HepG2 (cell line): ENCODE results near the gene SCAMP3. TPM values are rescaled to one million over a fixed set of nuclear protein-coding genes. Genes with fewer than 3 reads are reported as not detected.

Experiments
- ELF3 ChIP-seq: IDR thresholded peaks from 2 replicates; pipeline ENCODE4 v1.6.1; 2016; ENCODE audit warnings: missing genetic modification reagents, missing compliant biosample characterization
- GABPA ChIP-seq, 2 experiments: IDR thresholded peaks; 2 replicates each; pipeline ENCODE4 v1.6.1; 2011 to 2016; ENCODE audit warnings: low read depth in 2 of 2, low read length in 1 of 2, missing biosample characterization in 1 of 2, missing genetic modification characterization in 1 of 2
- JUND ChIP-seq: sonication (generic); formaldehyde crosslinking; IDR thresholded peaks from 2 replicates; pipeline ENCODE4 v1.8.0; 2022; ENCODE audit warnings: mild to moderate bottlenecking, missing genetic modification reagents
- MAFG ChIP-seq: sonication (generic); formaldehyde crosslinking; IDR thresholded peaks from 2 replicates; pipeline ENCODE4 v1.5.1; 2020; ENCODE audit warnings: mild to moderate bottlenecking, missing genetic modification reagents
- NKX3-1 ChIP-seq: sonication (generic); formaldehyde crosslinking; IDR thresholded peaks from 2 replicates; pipeline ENCODE4 v1.5.0; 2020; ENCODE audit warnings: missing genetic modification reagents
- RBM22 ChIP-seq: fragments of 200-400 bp; formaldehyde crosslinking; optimal IDR thresholded peaks from 2 replicates; pipeline ENCODE3; 2017; ENCODE audit warnings: mild to moderate bottlenecking, low read length, moderate library complexity
- SCMH1 ChIP-seq: sonication (generic); formaldehyde crosslinking; IDR thresholded peaks from 2 replicates; pipeline ENCODE4 v1.9.0; 2021; ENCODE audit warnings: missing genetic modification reagents, mild to moderate bottlenecking, borderline replicate concordance
- SPEN ChIP-seq: sonication (generic); formaldehyde crosslinking; IDR thresholded peaks from 2 replicates; pipeline ENCODE4 v1.5.1; 2020; ENCODE audit warnings: low read depth, mild to moderate bottlenecking, missing genetic modification reagents
- SRSF9 ChIP-seq: fragments of 200-400 bp; formaldehyde crosslinking; IDR thresholded peaks from 2 replicates; pipeline ENCODE4 v1.6.1; 2018; ENCODE audit warnings: borderline replicate concordance, mild to moderate bottlenecking, low read depth, low read length; ENCODE audit not compliant: insufficient read depth, poor library complexity, severe bottlenecking
- WIZ ChIP-seq: sonication (generic); formaldehyde crosslinking; IDR thresholded peaks from 2 replicates; pipeline ENCODE4 v1.5.1; 2020; ENCODE audit warnings: mild to moderate bottlenecking, missing genetic modification reagents
- ZFAT ChIP-seq: sonication (generic); formaldehyde crosslinking; conservative IDR thresholded peaks from 2 replicates; pipeline ENCODE4 v1.8.1; 2023; ENCODE audit warnings: missing genetic modification reagents, inconsistent platforms
- ZFY ChIP-seq: sonication (generic); formaldehyde crosslinking; IDR thresholded peaks from 2 replicates; pipeline ENCODE4 v1.4.0; 2020; ENCODE audit warnings: missing genetic modification reagents
- ZNF484 ChIP-seq: sonication (generic); formaldehyde crosslinking; IDR thresholded peaks from 2 replicates; pipeline ENCODE4 v1.5.1; 2020; ENCODE audit warnings: mild to moderate bottlenecking, low read depth, missing genetic modification reagents, borderline replicate concordance
- ZSCAN22 ChIP-seq: sonication (generic); formaldehyde crosslinking; IDR thresholded peaks from 2 replicates; pipeline ENCODE4 v1.4.0; 2020; ENCODE audit warnings: mild to moderate bottlenecking, missing genetic modification reagents
- ZSCAN31 ChIP-seq: sonication (generic); formaldehyde crosslinking; IDR thresholded peaks from 2 replicates; pipeline ENCODE4 v1.5.0; 2020; ENCODE audit warnings: low read depth, mild to moderate bottlenecking, missing genetic modification reagents
- polyA plus RNA-seq, 8 experiments: library from polyadenylated mRNA; depleted of rRNA in 3 of 8; stranded (reverse) in 7 of 8; unstranded in 1 of 8; fragments of >200 nt; fragmentation: Illumina TruSeq in 4 of 8; extraction: Trizol in 4 of 8; gene quantifications; 2 replicates each; pipeline versions ENCODE4 v1.2.1 to v1.2.3, GENCODE V29; 2011 to 2016; ENCODE audit warnings: low read depth in 4 of 8, missing spikeins in 1 of 8, mixed read lengths in 1 of 8; ENCODE audit not compliant: insufficient read depth in 1 of 8
- total RNA-seq, 5 experiments: library from RNA; depleted of rRNA; stranded (reverse); fragments of >200 nt; fragmentation: Illumina TruSeq; extraction: Trizol; gene quantifications; 2 replicates each; pipeline ENCODE4 v1.2.3, GENCODE V29; 2016; ENCODE audit warnings: low read depth in 1 of 5
- TF ChIP-seq, protein P1 (sequence below): sonication (generic); formaldehyde crosslinking; IDR thresholded peaks from 2 replicates; pipeline ENCODE4 v1.8.1; 2023; ENCODE audit warnings: mild to moderate bottlenecking, inconsistent platforms, moderate library complexity, missing genetic modification reagents, borderline replicate concordance
- TF ChIP-seq, protein P2 (sequence below): sonication (generic); formaldehyde crosslinking; IDR thresholded peaks from 2 replicates; pipeline ENCODE4 v1.5.0; 2020; ENCODE audit warnings: mild to moderate bottlenecking, missing genetic modification reagents
- TF ChIP-seq, protein P3 (sequence below): sonication (generic); IDR thresholded peaks from 2 replicates; pipeline ENCODE4 v1.6.1; 2016; ENCODE audit warnings: low read depth, borderline replicate concordance
- TF ChIP-seq, protein P4 (sequence below): sonication (generic); formaldehyde crosslinking; IDR thresholded peaks from 2 replicates; pipeline ENCODE4 v1.5.0; 2020; ENCODE audit warnings: missing genetic modification reagents, mild to moderate bottlenecking, borderline replicate concordance
- TF ChIP-seq, protein P5 (sequence below): sonication (generic); formaldehyde crosslinking; IDR thresholded peaks from 2 replicates; pipeline ENCODE4 v1.4.0; 2020; ENCODE audit warnings: missing genetic modification reagents

SCAMP3 gene
- total and polyA plus RNA-seq, 2 of the 13 experiments (the other 11 are each of a cell fraction or from before 2014, with no cell fraction given) = 46.8 to 83.3 TPM

DNA sequence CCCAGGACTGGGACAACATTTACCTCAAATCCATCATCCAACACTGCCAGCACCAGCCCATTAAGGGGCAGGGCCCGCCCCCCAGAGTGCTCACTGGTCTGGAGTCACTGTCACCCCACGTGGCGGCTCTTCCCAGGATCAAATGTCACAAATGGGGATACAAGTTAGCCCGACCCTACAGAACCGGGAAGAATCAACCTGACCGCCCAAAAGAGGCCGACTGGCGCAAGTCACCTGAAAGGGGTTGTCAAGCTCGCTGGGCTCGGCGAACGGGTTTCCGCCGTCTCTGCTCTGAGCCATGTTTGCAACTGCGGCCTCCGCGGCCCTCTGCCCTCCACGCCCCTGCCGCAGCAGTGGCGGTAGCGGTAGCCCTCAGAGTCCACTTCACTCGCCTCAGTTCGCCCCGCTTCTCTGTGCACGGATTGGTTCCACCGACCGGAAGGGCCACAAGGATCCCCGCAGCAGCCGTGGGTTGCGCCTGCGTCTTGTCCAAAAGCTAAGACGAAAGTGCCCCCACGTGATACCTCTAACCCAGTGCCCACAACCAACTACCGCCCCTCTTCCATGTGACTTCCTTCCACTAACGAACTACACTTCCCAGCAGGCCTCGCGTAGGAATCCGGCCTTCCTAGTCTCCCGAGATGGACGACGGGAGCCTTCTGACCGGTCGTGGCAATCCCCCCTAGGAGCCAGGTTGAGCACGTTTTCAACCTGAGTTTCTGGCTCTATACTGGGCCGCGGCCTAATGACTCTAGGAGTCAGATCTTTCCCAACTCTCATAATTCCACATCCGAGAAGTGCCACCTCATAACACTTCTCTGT is at the start of gene SCAMP3 (continued):
- TF ChIP-seq NKX3-1 (CRISPR knock-in tag) (no peak; the same call in 1 of the 2 replicates), RBM22 (peak; percentile 98), GABPA (IDR thresholded peaks at IDR 0.05; ENCODE audit: low read depth, low read length) (peak; percentile 69), GABPA (CRISPR knock-in tag; IDR thresholded peaks at IDR 0.05; ENCODE audit: low read depth) (peak; percentile 94), ZSCAN22 (CRISPR knock-in tag) (no peak), ELF3 (CRISPR knock-in tag) (peak; percentile 87), ZSCAN31 (CRISPR knock-in tag) (no peak; the same call in 1 of the 2 replicates), SRSF9 (no peak), SPEN (CRISPR knock-in tag) (peak; percentile 87), ZFAT (CRISPR knock-in tag) (no peak), SCMH1 (CRISPR knock-in tag) (no peak), JUND (no peak), MAFG (CRISPR knock-in tag) (no peak), ZNF484 (CRISPR knock-in tag) (no peak), WIZ (peak; percentile 80), ZFY (peak; percentile 92)
- TF ChIP-seq, protein P1, sequence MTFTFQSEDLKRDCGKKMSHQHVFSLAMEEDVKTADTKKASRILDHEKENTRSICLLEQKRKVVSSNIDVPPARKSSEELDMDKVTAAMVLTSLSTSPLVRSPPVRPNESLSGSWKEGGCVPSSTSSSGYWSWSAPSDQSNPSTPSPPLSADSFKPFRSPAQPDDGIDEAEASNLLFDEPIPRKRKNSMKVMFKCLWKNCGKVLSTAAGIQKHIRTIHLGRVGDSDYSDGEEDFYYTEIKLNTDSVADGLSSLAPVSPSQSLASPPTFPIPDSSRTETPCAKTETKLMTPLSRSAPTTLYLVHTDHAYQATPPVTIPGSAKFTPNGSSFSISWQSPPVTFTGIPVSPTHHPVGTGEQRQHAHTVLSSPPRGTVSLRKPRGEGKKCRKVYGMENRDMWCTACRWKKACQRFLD = 0 out of 2 replicates have a peak, but pooled peaks have one; percentile 65
- TF ChIP-seq, protein P2, sequence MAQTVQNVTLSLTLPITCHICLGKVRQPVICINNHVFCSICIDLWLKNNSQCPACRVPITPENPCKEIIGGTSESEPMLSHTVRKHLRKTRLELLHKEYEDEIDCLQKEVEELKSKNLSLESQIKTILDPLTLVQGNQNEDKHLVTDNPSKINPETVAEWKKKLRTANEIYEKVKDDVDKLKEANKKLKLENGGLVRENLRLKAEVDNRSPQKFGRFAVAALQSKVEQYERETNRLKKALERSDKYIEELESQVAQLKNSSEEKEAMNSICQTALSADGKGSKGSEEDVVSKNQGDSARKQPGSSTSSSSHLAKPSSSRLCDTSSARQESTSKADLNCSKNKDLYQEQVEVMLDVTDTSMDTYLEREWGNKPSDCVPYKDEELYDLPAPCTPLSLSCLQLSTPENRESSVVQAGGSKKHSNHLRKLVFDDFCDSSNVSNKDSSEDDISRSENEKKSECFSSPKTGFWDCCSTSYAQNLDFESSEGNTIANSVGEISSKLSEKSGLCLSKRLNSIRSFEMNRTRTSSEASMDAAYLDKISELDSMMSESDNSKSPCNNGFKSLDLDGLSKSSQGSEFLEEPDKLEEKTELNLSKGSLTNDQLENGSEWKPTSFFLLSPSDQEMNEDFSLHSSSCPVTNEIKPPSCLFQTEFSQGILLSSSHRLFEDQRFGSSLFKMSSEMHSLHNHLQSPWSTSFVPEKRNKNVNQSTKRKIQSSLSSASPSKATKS (CRISPR knock-in tag) = no peak
- TF ChIP-seq, protein P3, sequence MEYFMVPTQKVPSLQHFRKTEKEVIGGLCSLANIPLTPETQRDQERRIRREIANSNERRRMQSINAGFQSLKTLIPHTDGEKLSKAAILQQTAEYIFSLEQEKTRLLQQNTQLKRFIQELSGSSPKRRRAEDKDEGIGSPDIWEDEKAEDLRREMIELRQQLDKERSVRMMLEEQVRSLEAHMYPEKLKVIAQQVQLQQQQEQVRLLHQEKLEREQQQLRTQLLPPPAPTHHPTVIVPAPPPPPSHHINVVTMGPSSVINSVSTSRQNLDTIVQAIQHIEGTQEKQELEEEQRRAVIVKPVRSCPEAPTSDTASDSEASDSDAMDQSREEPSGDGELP = peak; percentile 52; the same call in 1 of the 2 replicates
- TF ChIP-seq, protein P4, sequence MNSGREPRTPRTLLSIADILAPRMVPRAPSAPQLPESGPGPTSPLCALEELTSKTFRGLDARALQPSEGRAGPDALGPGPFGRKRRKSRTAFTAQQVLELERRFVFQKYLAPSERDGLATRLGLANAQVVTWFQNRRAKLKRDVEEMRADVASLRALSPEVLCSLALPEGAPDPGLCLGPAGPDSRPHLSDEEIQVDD (CRISPR knock-in tag) = no peak
- TF ChIP-seq, protein P5, sequence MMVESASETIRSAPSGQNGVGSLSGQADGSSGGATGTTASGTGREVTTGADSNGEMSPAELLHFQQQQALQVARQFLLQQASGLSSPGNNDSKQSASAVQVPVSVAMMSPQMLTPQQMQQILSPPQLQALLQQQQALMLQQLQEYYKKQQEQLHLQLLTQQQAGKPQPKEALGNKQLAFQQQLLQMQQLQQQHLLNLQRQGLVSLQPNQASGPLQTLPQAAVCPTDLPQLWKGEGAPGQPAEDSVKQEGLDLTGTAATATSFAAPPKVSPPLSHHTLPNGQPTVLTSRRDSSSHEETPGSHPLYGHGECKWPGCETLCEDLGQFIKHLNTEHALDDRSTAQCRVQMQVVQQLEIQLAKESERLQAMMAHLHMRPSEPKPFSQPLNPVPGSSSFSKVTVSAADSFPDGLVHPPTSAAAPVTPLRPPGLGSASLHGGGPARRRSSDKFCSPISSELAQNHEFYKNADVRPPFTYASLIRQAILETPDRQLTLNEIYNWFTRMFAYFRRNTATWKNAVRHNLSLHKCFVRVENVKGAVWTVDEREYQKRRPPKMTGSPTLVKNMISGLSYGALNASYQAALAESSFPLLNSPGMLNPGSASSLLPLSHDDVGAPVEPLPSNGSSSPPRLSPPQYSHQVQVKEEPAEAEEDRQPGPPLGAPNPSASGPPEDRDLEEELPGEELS (CRISPR knock-in tag) = peak; percentile 16; the same call in 1 of the 2 replicates
